Suppressor macrophage (primary cell): ENCODE data around the gene DTNB.
"Not testable (repeated sequence)": the region's sequence is repeated elsewhere in the genome, so short reads cannot be mapped to it uniquely, and the experiment has no call there.

Source experiments
- DNase-seq, 4 experiments: peaks; one replicate each; pipeline ENCODE4 v3.0.0-alpha.2; 2020 to 2022

DTNB gene

GRCh38 chr2:25447018-25447417 lies 226.4 kb downstream of the DTNB start:
- no peak for DNase-seq

- DNase-seq, result no peak
Observed at GRCh38 chr2:25446122-25446521, 227.3 kb downstream of the DTNB start.

GRCh38 chr2:25445464-25445863 lies 227.9 kb downstream of the DTNB start:
- no peak for DNase-seq

- DNase-seq, result no peak
Observed at GRCh38 chr2:25444608-25445270, 228.6 kb downstream of the DTNB start.

GRCh38 chr2:25443766-25444165 lies 229.6 kb downstream of the DTNB start:
- DNase-seq, result no peak

GRCh38 chr2:25441353-25441752 lies 232.0 kb downstream of the DTNB start:
- peak in 3 of 4 experiments; percentile 9 to 24 (median 17) for DNase-seq

- DNase-seq, result no peak
Observed at GRCh38 chr2:25438793-25439192, 234.6 kb downstream of the DTNB start.

GRCh38 chr2:25437881-25438662 lies 235.3 kb downstream of the DTNB start:
- no peak for DNase-seq

GRCh38 chr2:25435421-25435820 lies 238.0 kb downstream of the DTNB start:
- DNase-seq, result no peak

GRCh38 chr2:25431604-25432003 lies 241.8 kb downstream of the DTNB start:
- DNase-seq, result no peak

- DNase-seq, result no peak
Observed at GRCh38 chr2:25430556-25430955, 242.8 kb downstream of the DTNB start.

- DNase-seq, result no peak
Observed at GRCh38 chr2:25426326-25426725, 247.1 kb downstream of the DTNB start.

- DNase-seq, result no peak
Observed at GRCh38 chr2:25424426-25425028, 248.8 kb downstream of the DTNB start.

GRCh38 chr2:25421820-25422411 lies 251.5 kb downstream of the DTNB start:
- DNase-seq, result no peak

- peak; percentile 24 to 61 (median 59) for DNase-seq
Observed at GRCh38 chr2:25421289-25421688, 252.1 kb downstream of the DTNB start.

- peak; percentile 51 to 80 (median 68) for DNase-seq
Observed at GRCh38 chr2:25420820-25421237, 252.5 kb downstream of the DTNB start.

GRCh38 chr2:25419678-25420242 lies 253.6 kb downstream of the DTNB start:
- peak in 2 of 4 experiments; percentile 34 to 41 for DNase-seq

GRCh38 chr2:25418944-25419677 lies 254.3 kb downstream of the DTNB start:
- DNase-seq, result no peak

GRCh38 chr2:25417715-25418369 lies 255.5 kb downstream of the DTNB start:
- no peak for DNase-seq

- DNase-seq, result no peak
Observed at GRCh38 chr2:25416674-25417073, 256.7 kb downstream of the DTNB start.

GRCh38 chr2:25414781-25415180 lies 258.6 kb downstream of the DTNB start:
- DNase-seq, result no peak

- not testable (repeated sequence) for DNase-seq
Observed at GRCh38 chr2:25413409-25413808, 260.0 kb downstream of the DTNB start.
